HEK293T (cell line): Measurements from ENCODE around the gene CKMT2.

ENCODE experiments used
- ELF4 ChIP-seq: fragments of 450-650 bp; IDR thresholded peaks from 2 replicates; pipeline ENCODE4 v1.6.1; 2017; ENCODE audit warnings: antibody characterized with exemption
- FOXA1 ChIP-seq: fragments of 450-650 bp; IDR thresholded peaks from 2 replicates; pipeline ENCODE4 v1.6.1; 2016; ENCODE audit warnings: mild to moderate bottlenecking
- FOXK2 ChIP-seq: fragments of 450-650 bp; IDR thresholded peaks from 2 replicates; pipeline ENCODE4 v1.6.1; 2016; ENCODE audit warnings: mild to moderate bottlenecking
- FOXM1 ChIP-seq: fragments of 450-650 bp; IDR thresholded peaks from 2 replicates; pipeline ENCODE4 v1.6.1; 2017; ENCODE audit warnings: mild to moderate bottlenecking, borderline replicate concordance
- HDGF ChIP-seq: fragments of 450-650 bp; IDR thresholded peaks from 2 replicates; pipeline ENCODE4 v1.6.1; 2017; ENCODE audit warnings: antibody characterized with exemption, borderline replicate concordance
- L3MBTL2 ChIP-seq: fragments of 450-650 bp; conservative IDR thresholded peaks from 2 replicates; pipeline ENCODE4 v1.6.1; 2016; ENCODE audit warnings: mild to moderate bottlenecking
- TARDBP ChIP-seq: fragments of 450-650 bp; IDR thresholded peaks from 2 replicates; pipeline ENCODE4 v1.6.1; 2016

- TF ChIP-seq FOXM1 (no peak), L3MBTL2 (no peak), TARDBP (no peak), FOXK2 (no peak), HDGF (no peak), ELF4 (no peak), FOXA1 (no peak)
Observed at GRCh38 chr5:81225463-81225862, 7.7 kb upstream of the CKMT2 start.
